ENCODE results near the gene WSB1. TPM values are rescaled to one million over a fixed set of nuclear protein-coding genes. Genes with fewer than 3 reads are reported as not detected.

The WSB1 gene
- total and polyA plus RNA-seq, 2 experiments from 2014 or later: 161 to 214 TPM

- no peak overlapping the region for H2AFZ ChIP-seq
- H3K79me2 ChIP-seq: peaks cover 7% of the 10 kb centered on the region
- H3K4me2 ChIP-seq: no peak overlapping the region
- no peak for DNase-seq (ENCODE audit: low spot score)
- WGBS (ENCODE audit: low lambda C conversion rate, missing lambda C conversion rate): 85% methylated on average over 5 of the region's 5 CpGs
- H3K27ac ChIP-seq: no peak overlapping the region
- no peaks in the 10 kb centered on the region for H3K36me3 ChIP-seq (replicated peaks; ENCODE audit: insufficient read depth, low read depth)
- TF ChIP-seq EZH2phosphoT487 (IDR thresholded peaks at IDR 0.05; ENCODE audit: low read depth, severe bottlenecking, unreplicated experiment) (no peak), EZH2 (IDR thresholded peaks at IDR 0.05; ENCODE audit: borderline replicate concordance) (no peak), CTCF (IDR thresholded peaks at IDR 0.05; ENCODE audit: poor library complexity) (no peak)
- no peaks in the 10 kb centered on the region for H4K20me1 ChIP-seq (ENCODE audit: insufficient read depth, poor library complexity, severe bottlenecking)
- H3K9me2 ChIP-seq (replicated peaks; ENCODE audit: insufficient read depth): no peaks in the 10 kb centered on the region
- peaks cover 7% of the 10 kb centered on the region for H3K4me1 ChIP-seq (ENCODE audit: insufficient read depth)
- H3K4me3 ChIP-seq: no peak overlapping the region
- H3K27me3 ChIP-seq: no peaks in the 10 kb centered on the region
- no peaks in the 10 kb centered on the region for H3K9me3 ChIP-seq (ENCODE audit: low read depth)
Measured at GRCh38 chr17:27357236-27357635, 63.3 kb downstream of the WSB1 start.

- TF ChIP-seq EZH2phosphoT487 (IDR thresholded peaks at IDR 0.05; ENCODE audit: low read depth, severe bottlenecking, unreplicated experiment) (no peak), EZH2 (IDR thresholded peaks at IDR 0.05; ENCODE audit: borderline replicate concordance) (no peak), CTCF (IDR thresholded peaks at IDR 0.05; ENCODE audit: poor library complexity) (no peak)
- Histone ChIP-seq H3K27me3 (no peaks in the 10 kb centered on the region), H4K20me1 (ENCODE audit: insufficient read depth, poor library complexity, severe bottlenecking) (no peaks in the 10 kb centered on the region), H3K9me3 (ENCODE audit: low read depth) (no peaks in the 10 kb centered on the region), H3K4me1 (ENCODE audit: insufficient read depth) (no peaks in the 10 kb centered on the region), H3K36me3 (replicated peaks; ENCODE audit: insufficient read depth, low read depth) (no peaks in the 10 kb centered on the region), H3K4me3 (no peak overlapping the region), H3K9me2 (replicated peaks; ENCODE audit: insufficient read depth) (no peaks in the 10 kb centered on the region), H3K27ac (no peak overlapping the region), H2AFZ (no peak overlapping the region), H3K79me2 (no peaks in the 10 kb centered on the region), H3K4me2 (no peak overlapping the region)
- no peak for DNase-seq (ENCODE audit: low spot score)
- 79% methylated on average over 8 of the region's 8 CpGs for WGBS (ENCODE audit: low lambda C conversion rate, missing lambda C conversion rate)
Measured at GRCh38 chr17:27360507-27360906, 66.6 kb downstream of the WSB1 start.

- DNase-seq (ENCODE audit: low spot score): no peak
- Histone ChIP-seq H4K20me1 (ENCODE audit: insufficient read depth, poor library complexity, severe bottlenecking) (no peaks in the 10 kb centered on the region), H3K27ac (no peak overlapping the region), H3K79me2 (no peaks in the 10 kb centered on the region), H3K9me3 (ENCODE audit: low read depth) (no peaks in the 10 kb centered on the region), H3K4me1 (ENCODE audit: insufficient read depth) (no peaks in the 10 kb centered on the region), H3K9me2 (replicated peaks; ENCODE audit: insufficient read depth) (no peaks in the 10 kb centered on the region), H2AFZ (no peak overlapping the region), H3K4me3 (no peak overlapping the region), H3K36me3 (replicated peaks; ENCODE audit: insufficient read depth, low read depth) (no peaks in the 10 kb centered on the region), H3K27me3 (no peaks in the 10 kb centered on the region), H3K4me2 (no peak overlapping the region)
- WGBS (ENCODE audit: low lambda C conversion rate, missing lambda C conversion rate): 73% methylated on average over 2 of the region's 2 CpGs
- TF ChIP-seq CTCF (IDR thresholded peaks at IDR 0.05; ENCODE audit: poor library complexity) (no peak), EZH2 (IDR thresholded peaks at IDR 0.05; ENCODE audit: borderline replicate concordance) (no peak), EZH2phosphoT487 (IDR thresholded peaks at IDR 0.05; ENCODE audit: low read depth, severe bottlenecking, unreplicated experiment) (no peak)
Measured at GRCh38 chr17:27361695-27362094, 67.8 kb downstream of the WSB1 start.

GRCh38 chr17:27362503-27362902 is 68.6 kb downstream of the WSB1 start:
- no peak overlapping the region for H2AFZ ChIP-seq
- 79% methylated on average over 6 of the region's 6 CpGs for WGBS (ENCODE audit: low lambda C conversion rate, missing lambda C conversion rate)
- no peaks in the 10 kb centered on the region for H3K4me1 ChIP-seq (ENCODE audit: insufficient read depth)
- no peak overlapping the region for H3K4me2 ChIP-seq
- no peaks in the 10 kb centered on the region for H3K36me3 ChIP-seq (replicated peaks; ENCODE audit: insufficient read depth, low read depth)
- H3K79me2 ChIP-seq: no peaks in the 10 kb centered on the region
- no peak overlapping the region for H3K4me3 ChIP-seq
- no peaks in the 10 kb centered on the region for H3K9me3 ChIP-seq (ENCODE audit: low read depth)
- H3K9me2 ChIP-seq (replicated peaks; ENCODE audit: insufficient read depth): no peaks in the 10 kb centered on the region
- no peak overlapping the region for H3K27ac ChIP-seq
- no peaks in the 10 kb centered on the region for H3K27me3 ChIP-seq
- H4K20me1 ChIP-seq (ENCODE audit: insufficient read depth, poor library complexity, severe bottlenecking): no peaks in the 10 kb centered on the region
- DNase-seq (ENCODE audit: low spot score): no peak
- TF ChIP-seq CTCF (IDR thresholded peaks at IDR 0.05; ENCODE audit: poor library complexity) (no peak), EZH2 (IDR thresholded peaks at IDR 0.05; ENCODE audit: borderline replicate concordance) (no peak), EZH2phosphoT487 (IDR thresholded peaks at IDR 0.05; ENCODE audit: low read depth, severe bottlenecking, unreplicated experiment) (no peak)
